Activated CD4-positive, alpha-beta T cell treated with anti-CD3 and anti-CD28 coated beads, Interleukin-2, amount 10 ng/mL, durations not matched to agents 7 days and 5 days (primary cell): ENCODE data around the gene LRRC4C. TPM values are rescaled to one million over a fixed set of nuclear protein-coding genes. Genes with fewer than 3 reads are reported as not detected.

Experiments
- CTCF ChIA-PET: fragments of 350-600 bp; sonication (Branson Sonifier 250); formaldehyde crosslinking; loops from one replicate; lab custom pipeline; 2021; ENCODE audit warnings: antibody characterized with exemption; lab: Charles Lee
- POLR2A ChIA-PET: fragments of 350-600 bp; sonication (Branson Sonifier 250); formaldehyde crosslinking; loops from one replicate; lab custom pipeline; 2021; ENCODE audit warnings: antibody characterized with exemption; lab: Charles Lee
- DNase-seq: peaks from one replicate; pipeline ENCODE4 v3.0.0-alpha.2; 2020
- H3K27ac Mint-ChIP-seq: one replicate; pipeline ENCODE4 v1.8.0; 2021; ENCODE audit warnings: mild to moderate bottlenecking, moderate library complexity, mixed read lengths
- H3K27me3 Mint-ChIP-seq: one replicate; pipeline ENCODE4 v1.8.0; 2021; ENCODE audit warnings: mixed read lengths
- H3K36me3 Mint-ChIP-seq: one replicate; pipeline ENCODE4 v1.8.0; 2021; ENCODE audit warnings: low read depth, mixed read lengths
- H3K4me1 Mint-ChIP-seq: one replicate; pipeline ENCODE4 v1.8.0; 2021; ENCODE audit warnings: mixed read lengths
- H3K4me3 Mint-ChIP-seq: one replicate; pipeline ENCODE4 v1.8.0; 2021; ENCODE audit warnings: mild to moderate bottlenecking, moderate library complexity, mixed read lengths
- H3K9me3 Mint-ChIP-seq: one replicate; pipeline ENCODE4 v1.8.0; 2021; ENCODE audit warnings: mixed read lengths
- total RNA-seq, 2 experiments: library from RNA; stranded (reverse); gene quantifications; one replicate each; pipeline ENCODE4 v1.2.3, GENCODE V29; 2021

Gene LRRC4C
- total RNA-seq, result not detected

DNA sequence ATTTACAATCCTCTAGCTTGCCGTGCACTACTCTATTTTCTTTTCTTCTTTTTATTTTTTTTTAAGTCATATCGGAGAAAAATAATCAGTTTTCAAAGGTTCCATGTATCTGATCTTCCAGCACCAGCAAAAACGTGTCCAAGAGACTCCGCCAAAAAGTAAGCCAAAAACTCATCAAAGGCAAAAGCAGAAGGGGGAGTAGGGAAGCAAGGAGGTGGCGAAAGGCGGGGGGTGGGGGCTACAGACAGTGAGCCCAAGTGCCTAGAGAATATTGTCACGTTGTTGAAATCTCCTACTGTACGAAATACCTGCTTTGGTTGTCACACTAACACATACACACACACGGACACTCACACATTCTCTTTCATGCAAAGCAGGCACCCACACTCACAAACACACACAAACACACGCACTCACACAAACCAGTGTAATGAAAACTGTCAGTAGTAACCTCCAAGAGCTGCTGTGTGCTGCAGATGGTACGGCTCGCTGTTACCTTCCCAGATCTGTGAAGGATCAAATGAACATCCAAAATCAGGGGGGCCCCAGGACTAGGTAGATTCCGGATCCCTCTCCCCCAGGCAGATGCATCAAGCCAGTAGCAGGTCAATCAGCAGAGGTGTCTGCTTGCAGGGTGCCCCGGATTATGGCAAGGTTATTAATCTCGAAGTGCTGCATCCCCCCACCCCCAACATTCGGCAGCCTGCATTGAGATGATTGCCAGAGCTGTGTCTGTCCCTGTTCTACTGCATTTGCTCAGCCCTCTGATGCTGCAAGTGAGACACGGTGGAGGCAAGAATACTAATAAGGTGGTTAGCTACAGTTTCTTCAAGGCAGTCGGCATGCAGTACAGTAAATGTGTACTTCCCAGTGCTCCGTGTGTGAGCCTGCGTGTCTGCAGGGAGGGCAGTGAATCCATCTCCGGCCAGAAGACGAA is at the start of gene LRRC4C:
TSS of gene LRRC4C (minus strand) at position 188 of the 937 bp plus-strand sequence.
- H3K36me3 Mint-ChIP-seq, result no peaks in the 10 kb centered on the region
- H3K4me1 Mint-ChIP-seq, result no peaks in the 10 kb centered on the region
- POLR2A ChIA-PET, result no interaction called here
- no peak for DNase-seq
- no peak within 1 kb of the TSS for H3K27ac Mint-ChIP-seq
- no peak within 1 kb of the TSS for H3K4me3 Mint-ChIP-seq
- CTCF ChIA-PET, result no interaction called here
- peaks cover 7% of the 10 kb centered on the region for H3K27me3 Mint-ChIP-seq
- H3K9me3 Mint-ChIP-seq, result no peaks in the 10 kb centered on the region

DNA sequence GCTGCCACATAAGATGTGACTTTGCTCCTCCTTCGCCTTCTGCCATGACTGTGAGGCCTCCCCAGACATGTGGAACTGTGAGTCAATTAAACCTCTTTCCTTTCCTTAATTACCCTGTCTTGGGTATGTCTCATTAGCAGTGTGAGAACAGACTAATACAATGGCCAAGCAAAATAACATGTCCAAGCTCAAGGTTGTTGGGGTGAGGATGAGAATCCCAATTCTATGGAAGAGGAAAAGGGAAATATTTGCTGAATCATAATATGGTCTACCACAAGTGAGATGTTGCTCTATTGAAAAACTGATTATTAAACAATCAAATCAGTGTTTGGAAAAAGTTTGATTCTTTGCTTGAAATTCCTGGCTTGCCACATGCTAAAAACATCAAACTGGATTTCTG is 48.7 kb upstream of the LRRC4C start:
- H3K9me3 Mint-ChIP-seq, result peaks cover 10% of the 10 kb centered on the region
- DNase-seq, result no peak
- CTCF ChIA-PET, result no interaction called here
- no peak overlapping the region for H3K4me3 Mint-ChIP-seq
- H3K36me3 Mint-ChIP-seq, result no peaks in the 10 kb centered on the region
- POLR2A ChIA-PET, result no interaction called here
- H3K4me1 Mint-ChIP-seq, result no peaks in the 10 kb centered on the region
- no peak overlapping the region for H3K27ac Mint-ChIP-seq
- H3K27me3 Mint-ChIP-seq, result no peaks in the 10 kb centered on the region

DNA sequence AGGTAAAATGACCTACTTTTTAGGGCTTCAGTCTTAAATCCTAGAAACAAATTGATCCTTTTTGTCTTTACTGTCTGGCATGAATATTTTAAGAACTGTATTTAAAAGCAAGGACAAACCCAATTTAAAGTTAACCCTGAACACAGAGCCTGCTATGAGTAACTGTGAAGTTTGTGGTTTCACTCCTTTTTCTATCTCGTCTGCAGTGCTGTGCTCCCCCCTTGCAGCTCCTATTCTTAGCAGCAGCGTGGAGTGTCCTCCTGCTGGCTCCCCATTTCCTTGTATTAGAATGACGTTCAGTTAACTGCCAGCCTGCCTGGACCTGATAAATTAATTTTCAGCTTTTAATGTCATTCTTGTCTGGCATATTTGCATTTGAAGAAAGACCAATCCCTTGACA is 40.0 kb upstream of the LRRC4C start:
- no peak for DNase-seq
- no peak overlapping the region for H3K4me3 Mint-ChIP-seq
- H3K27me3 Mint-ChIP-seq, result no peaks in the 10 kb centered on the region
- no peaks in the 10 kb centered on the region for H3K9me3 Mint-ChIP-seq
- H3K36me3 Mint-ChIP-seq, result no peaks in the 10 kb centered on the region
- CTCF ChIA-PET, result no interaction called here
- POLR2A ChIA-PET, result no interaction called here
- no peaks in the 10 kb centered on the region for H3K4me1 Mint-ChIP-seq
- H3K27ac Mint-ChIP-seq, result no peak overlapping the region

DNA sequence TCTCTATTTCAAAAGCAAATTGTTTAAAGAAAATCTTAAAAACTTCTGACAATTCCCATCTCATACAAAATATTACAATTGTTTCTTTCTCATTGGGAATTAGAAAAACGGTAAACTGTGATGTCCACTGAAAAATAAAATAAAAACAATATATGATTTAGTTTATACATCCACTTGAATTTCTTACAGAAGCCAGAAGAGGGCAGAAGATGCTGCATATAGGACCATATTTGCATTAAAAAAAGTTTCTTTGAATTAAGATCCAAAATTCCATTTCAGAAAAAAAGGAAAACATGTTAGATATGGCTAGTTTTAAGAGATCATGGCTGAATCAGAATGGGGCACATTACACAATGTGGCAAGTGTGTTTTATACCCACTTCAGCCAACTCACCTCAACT is 39.3 kb upstream of the LRRC4C start:
- POLR2A ChIA-PET, result no interaction called here
- H3K4me3 Mint-ChIP-seq, result no peak overlapping the region
- DNase-seq, result no peak
- CTCF ChIA-PET, result no interaction called here
- H3K9me3 Mint-ChIP-seq, result no peaks in the 10 kb centered on the region
- H3K36me3 Mint-ChIP-seq, result no peaks in the 10 kb centered on the region
- H3K27me3 Mint-ChIP-seq, result no peaks in the 10 kb centered on the region
- no peak overlapping the region for H3K27ac Mint-ChIP-seq
- no peaks in the 10 kb centered on the region for H3K4me1 Mint-ChIP-seq

DNA sequence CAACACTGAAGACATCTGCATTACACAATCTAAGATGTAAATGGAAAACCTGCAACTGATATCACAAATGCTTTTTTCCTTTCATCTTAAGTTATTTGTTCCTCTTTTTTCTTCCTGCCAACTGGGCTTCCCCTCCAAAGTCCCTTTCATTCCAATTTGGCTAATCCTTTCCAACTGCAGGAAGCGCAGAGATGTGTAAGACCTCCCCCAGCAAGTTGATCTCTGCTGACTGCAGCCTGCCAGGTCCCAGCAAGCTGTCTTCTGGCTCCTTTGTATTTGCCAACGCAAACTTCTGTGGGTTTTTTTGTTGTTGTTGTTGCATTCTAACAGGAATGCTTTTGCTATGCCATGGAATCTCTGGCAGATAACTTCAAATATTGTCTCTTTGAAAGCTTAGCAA is 38.5 kb upstream of the LRRC4C start:
- H3K9me3 Mint-ChIP-seq, result no peaks in the 10 kb centered on the region
- no peak for DNase-seq
- H3K36me3 Mint-ChIP-seq, result no peaks in the 10 kb centered on the region
- no peak overlapping the region for H3K27ac Mint-ChIP-seq
- H3K4me3 Mint-ChIP-seq, result no peak overlapping the region
- no peaks in the 10 kb centered on the region for H3K27me3 Mint-ChIP-seq
- H3K4me1 Mint-ChIP-seq, result no peaks in the 10 kb centered on the region
- ChIA-PET CTCF (no interaction called here), POLR2A (no interaction called here)

- no peaks in the 10 kb centered on the region for H3K27me3 Mint-ChIP-seq
- no peak overlapping the region for H3K4me3 Mint-ChIP-seq
- H3K27ac Mint-ChIP-seq, result no peak overlapping the region
- no peaks in the 10 kb centered on the region for H3K4me1 Mint-ChIP-seq
- no peak for DNase-seq
- H3K36me3 Mint-ChIP-seq, result no peaks in the 10 kb centered on the region
- POLR2A ChIA-PET, result no interaction called here
- H3K9me3 Mint-ChIP-seq, result no peaks in the 10 kb centered on the region
- CTCF ChIA-PET, result no interaction called here
Measured at GRCh38 chr11:41494716-41495115, 35.3 kb upstream of the LRRC4C start.

DNA sequence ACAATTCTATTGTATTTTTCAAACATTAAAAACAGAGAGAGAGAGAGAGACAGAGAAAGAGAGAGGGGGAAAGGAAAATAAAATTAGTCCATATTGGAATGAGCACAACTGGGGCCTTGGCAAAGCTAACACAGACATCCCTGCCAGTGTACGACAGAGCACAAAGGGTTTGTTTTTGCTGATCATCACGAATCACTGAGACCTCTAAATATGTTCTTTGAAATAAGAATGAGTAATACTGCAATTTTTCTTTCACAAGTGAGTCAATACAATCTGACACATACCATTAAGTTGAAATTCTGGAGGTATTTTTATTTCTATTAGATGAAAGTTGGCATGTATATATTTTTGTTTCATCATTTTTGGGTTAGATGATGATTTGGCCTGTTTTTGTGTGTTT is 27.0 kb upstream of the LRRC4C start:
- H3K27me3 Mint-ChIP-seq, result no peaks in the 10 kb centered on the region
- no peaks in the 10 kb centered on the region for H3K4me1 Mint-ChIP-seq
- no peak overlapping the region for H3K27ac Mint-ChIP-seq
- H3K4me3 Mint-ChIP-seq, result no peak overlapping the region
- DNase-seq, result no peak
- CTCF ChIA-PET, result no interaction called here
- no peaks in the 10 kb centered on the region for H3K9me3 Mint-ChIP-seq
- H3K36me3 Mint-ChIP-seq, result no peaks in the 10 kb centered on the region
- POLR2A ChIA-PET, result no interaction called here

- Mint-ChIP-seq H3K27ac (no peak overlapping the region), H3K27me3 (no peaks in the 10 kb centered on the region), H3K36me3 (no peaks in the 10 kb centered on the region), H3K4me3 (no peak overlapping the region), H3K9me3 (peaks cover 2% of the 10 kb centered on the region), H3K4me1 (no peaks in the 10 kb centered on the region)
- ChIA-PET CTCF (interaction anchor here (1.1 kb wide), 1 partner anchor 14 kb away, joined by 3 read pairs; no protein-coding TSS in a partner anchor), POLR2A (no interaction called here)
- DNase-seq, result no peak
Measured at GRCh38 chr11:41483956-41484355, 24.5 kb upstream of the LRRC4C start.

DNA sequence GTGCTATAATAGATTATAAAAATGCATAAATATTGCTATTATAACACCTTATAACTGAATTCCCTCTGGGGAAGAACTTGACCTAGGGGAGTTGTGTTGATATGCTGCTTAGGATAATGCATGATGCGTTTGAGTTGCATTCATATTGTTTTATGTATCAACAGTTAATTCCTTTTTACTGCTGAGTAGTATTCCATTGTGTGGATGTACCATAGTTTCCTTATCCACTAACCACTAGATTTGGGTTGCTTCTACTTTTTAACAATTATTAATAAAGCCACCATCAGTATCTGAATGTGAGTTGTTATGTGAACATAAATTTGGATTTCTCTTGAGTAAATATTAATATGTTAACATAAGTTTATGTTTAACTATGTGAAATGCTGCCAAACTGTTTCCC is 19.7 kb upstream of the LRRC4C start:
- no peaks in the 10 kb centered on the region for H3K27me3 Mint-ChIP-seq
- CTCF ChIA-PET, result no interaction called here
- peaks cover 2% of the 10 kb centered on the region for H3K9me3 Mint-ChIP-seq
- no peak overlapping the region for H3K27ac Mint-ChIP-seq
- H3K36me3 Mint-ChIP-seq, result no peaks in the 10 kb centered on the region
- POLR2A ChIA-PET, result no interaction called here
- no peak overlapping the region for H3K4me3 Mint-ChIP-seq
- DNase-seq, result no peak
- H3K4me1 Mint-ChIP-seq, result no peaks in the 10 kb centered on the region

DNA sequence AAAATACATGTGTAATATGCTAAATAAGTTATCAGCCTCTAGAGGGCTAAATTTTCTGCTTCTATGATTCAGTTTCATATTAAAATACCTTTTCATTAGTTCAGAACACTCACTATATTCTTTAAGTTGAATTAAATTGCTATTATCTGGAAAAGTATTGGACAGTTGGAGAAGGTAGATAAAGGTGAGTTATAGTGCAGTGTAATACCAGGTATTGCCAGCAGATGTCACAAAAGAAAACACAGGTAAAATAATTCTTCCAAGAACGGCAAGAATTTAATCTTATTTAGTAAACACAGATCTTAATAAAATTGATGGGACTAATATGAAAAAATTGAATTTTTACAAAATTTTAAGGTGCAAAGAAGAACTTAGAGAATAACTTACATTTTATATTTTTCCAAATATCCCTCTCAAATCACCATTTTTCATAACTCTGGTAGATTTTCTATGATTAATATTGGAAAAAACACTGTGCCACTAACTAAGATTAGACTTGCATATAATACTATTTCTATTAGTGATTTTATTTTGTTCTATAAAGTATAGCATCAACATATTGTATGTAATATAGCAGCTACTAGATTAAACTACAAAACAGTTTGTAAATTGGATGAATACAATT is 1.7 kb upstream of the LRRC4C start:
- Mint-ChIP-seq H3K27me3 (peaks cover 7% of the 10 kb centered on the region), H3K27ac (no peak overlapping the region), H3K9me3 (no peaks in the 10 kb centered on the region), H3K4me3 (no peak overlapping the region), H3K36me3 (no peaks in the 10 kb centered on the region), H3K4me1 (no peaks in the 10 kb centered on the region)
- ChIA-PET CTCF (interaction anchor here (0.6 kb wide), 1 partner anchor 1150 kb away, joined by 6 read pairs; no protein-coding TSS in a partner anchor), POLR2A (no interaction called here)
- DNase-seq, result no peak

GRCh38 chr11:41458641-41459040 is 811 bp downstream of the LRRC4C start:
- Mint-ChIP-seq H3K36me3 (no peaks in the 10 kb centered on the region), H3K9me3 (no peaks in the 10 kb centered on the region), H3K4me1 (no peaks in the 10 kb centered on the region), H3K27me3 (peaks cover 7% of the 10 kb centered on the region), H3K4me3 (no peak overlapping the region), H3K27ac (no peak overlapping the region)
- CTCF ChIA-PET, result no interaction called here
- no peak for DNase-seq
- POLR2A ChIA-PET, result no interaction called here

- H3K27ac Mint-ChIP-seq, result no peak overlapping the region
- CTCF ChIA-PET, result no interaction called here
- H3K27me3 Mint-ChIP-seq, result peaks cover 7% of the 10 kb centered on the region
- POLR2A ChIA-PET, result no interaction called here
- no peaks in the 10 kb centered on the region for H3K36me3 Mint-ChIP-seq
- H3K9me3 Mint-ChIP-seq, result no peaks in the 10 kb centered on the region
- DNase-seq, result no peak
- H3K4me1 Mint-ChIP-seq, result no peaks in the 10 kb centered on the region
- H3K4me3 Mint-ChIP-seq, result no peak overlapping the region
Measured at GRCh38 chr11:41458154-41458553, 1.3 kb downstream of the LRRC4C start.

DNA sequence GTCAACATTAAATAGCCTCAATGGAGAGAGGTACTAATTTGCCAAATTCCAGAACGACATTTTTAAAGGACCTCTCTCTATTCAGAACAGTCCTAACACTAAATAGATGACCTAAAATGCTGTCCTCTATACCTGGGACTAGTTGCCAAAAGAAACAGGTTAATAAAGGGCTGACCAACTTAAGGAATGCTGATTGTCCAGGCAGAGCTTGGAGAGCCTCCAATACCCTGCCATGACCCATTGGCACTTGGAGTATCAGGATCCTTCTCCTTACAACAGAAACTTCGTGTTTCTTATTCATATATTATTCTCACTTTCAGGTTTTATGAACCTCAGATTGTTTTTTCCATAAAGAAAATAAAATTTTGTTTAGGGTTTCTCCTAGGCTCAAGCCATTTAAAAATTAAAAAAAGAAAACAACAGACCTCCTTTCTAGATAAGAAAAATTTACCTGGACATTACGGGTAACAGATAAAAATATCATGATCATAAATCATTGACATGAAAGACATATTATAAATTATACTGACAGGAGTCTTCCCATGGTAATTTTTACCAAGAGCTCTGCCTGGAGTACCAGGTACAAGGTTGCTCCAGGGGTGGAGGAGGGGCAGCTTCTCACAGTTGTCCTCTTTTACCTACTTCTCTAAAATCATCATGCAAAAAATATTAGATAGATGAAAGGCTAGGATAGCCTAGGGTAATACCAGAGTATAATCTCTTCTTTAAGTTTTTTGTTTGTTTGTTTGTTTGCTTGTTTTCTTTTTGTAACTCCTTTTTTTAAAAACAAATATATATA is 2.0 kb downstream of the LRRC4C start:
- CTCF ChIA-PET, result interaction anchor here (1.1 kb wide), 1 partner anchor 8 kb away, joined by 3 read pairs; no protein-coding TSS in a partner anchor
- Mint-ChIP-seq H3K4me1 (no peaks in the 10 kb centered on the region), H3K9me3 (no peaks in the 10 kb centered on the region), H3K36me3 (no peaks in the 10 kb centered on the region), H3K4me3 (no peak overlapping the region), H3K27ac (no peak overlapping the region), H3K27me3 (peaks cover 7% of the 10 kb centered on the region)
- no peak for DNase-seq
- POLR2A ChIA-PET, result no interaction called here
